ENCODE measurements around the gene AVPR1B.
"Not testable (repeated sequence)": the region's sequence is repeated elsewhere in the genome, so short reads cannot be mapped to it uniquely, and the experiment has no call there.

Gene AVPR1B

GRCh38 chr1:206080026-206080820 is 37.0 kb downstream of the AVPR1B start:
- no peak for DNase-seq

DNA sequence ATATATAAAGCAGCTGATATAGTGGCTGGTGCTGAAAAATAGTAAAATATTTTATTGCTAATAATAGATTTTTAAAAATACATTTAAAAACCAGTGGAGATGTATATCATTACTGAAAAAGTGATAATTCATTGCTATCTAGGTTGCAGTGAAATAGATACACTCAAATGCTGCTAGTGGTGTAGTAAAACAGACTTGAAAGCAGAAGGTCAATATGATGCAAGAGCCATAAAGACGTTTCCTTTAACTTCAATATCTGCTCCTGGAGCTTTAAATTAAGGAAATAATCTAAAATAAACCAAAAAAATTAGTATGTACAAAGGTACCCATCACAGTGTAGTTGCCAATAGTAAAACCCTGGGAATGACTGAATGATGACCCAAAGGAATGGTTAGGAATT is 38.1 kb downstream of the AVPR1B start:
- no peak for DNase-seq

DNA sequence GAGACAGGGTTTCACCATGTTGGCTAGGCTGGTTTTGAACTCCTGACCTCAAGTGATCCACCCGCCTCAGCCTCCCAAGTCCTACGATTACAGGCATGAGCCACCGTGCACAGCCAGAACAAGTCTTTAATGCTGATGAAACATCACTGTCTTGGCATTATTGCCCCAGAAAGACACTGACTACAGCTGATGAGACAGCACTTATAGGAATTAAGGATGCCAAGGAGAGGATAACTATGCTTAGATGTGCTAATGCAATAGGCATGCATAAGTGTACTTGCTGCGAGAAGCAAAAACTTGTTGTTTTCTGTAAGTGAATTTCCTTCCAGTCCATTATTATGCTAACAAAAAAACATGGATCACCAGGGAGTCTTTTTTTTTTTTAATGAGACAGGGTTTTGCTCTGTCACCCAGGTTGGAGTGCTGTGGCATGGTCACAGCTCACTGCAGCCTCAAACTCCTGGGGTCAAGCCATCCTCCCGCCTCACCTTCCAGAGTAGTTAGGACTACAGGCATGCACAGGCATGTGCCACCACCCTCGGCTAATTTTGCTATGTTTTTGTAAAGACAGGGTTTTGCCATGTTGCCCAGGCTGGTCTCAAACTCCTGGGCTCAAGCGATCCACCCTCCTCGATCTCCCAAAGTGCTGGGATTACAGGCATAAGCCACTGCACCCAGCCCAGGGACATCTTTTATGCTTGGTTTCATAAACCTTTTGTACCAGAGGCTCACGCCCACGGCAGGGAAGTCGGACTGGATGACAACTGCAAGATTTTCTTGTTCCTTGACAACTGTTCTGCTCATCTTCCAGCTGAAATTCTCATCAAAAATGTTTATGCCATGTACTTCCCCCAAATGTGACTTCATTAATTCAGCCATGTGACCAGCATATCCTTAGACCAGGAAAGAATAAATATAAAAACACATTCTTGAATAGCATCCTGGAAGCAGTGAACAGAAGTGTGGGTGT is 41.1 kb downstream of the AVPR1B start:
- no peak for DNase-seq

DNA sequence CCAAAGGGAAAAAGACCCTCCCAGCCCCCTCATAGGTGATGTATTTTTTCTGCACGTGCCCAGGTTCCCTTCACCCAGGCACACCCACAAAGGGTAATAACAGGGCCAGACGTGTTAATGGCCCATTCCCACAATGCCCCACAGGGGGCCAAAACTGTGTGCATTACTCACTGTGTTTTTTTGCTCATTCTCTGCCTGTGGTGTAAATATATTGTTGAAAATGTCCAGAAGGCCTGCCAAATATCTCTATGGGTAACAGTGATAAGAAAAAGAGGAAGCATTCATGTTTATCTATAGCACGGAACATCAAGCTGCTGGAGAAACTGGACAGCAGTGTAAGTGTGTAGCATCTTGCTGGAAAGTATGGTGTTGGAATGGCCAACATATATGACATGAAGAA is 42.3 kb downstream of the AVPR1B start:
- DNase-seq = no peak

DNA sequence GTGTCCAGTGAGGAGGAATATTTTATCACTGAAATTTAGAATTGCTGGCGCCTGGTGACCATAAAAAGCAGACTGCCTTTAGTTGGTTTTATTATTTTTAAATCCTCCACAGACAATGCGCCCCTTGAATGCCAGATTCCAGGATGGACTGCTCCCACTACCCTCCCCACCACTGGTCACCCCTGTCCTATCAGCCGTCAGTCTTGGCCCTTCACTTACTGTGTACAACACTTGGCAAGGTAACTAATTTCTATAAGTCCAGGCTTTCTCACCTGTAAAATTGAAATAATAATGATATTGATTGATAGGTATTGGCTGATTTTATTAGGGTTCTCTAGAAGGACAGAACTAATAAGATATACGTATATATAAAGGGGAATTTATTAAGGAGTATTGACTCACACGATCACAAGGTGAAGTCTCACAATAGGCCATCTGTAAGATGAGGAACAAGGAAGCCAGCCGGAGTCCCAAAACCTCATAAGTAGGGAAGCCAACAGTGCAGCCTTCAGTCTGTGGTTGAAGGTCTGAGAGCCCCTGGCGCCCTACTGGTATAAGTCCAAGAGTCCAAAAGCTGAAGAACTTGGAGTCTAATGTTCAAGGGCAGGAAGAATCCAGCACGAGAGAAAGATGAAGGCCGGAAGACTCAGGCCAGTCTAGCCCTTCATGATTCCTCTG is 46.4 kb downstream of the AVPR1B start:
- DNase-seq = no peak

- DNase-seq = no peak
These were observed 48.9 kb downstream of the AVPR1B start for GRCh38 chr1:206068314-206068713.

- no peak for DNase-seq
These were observed 49.5 kb downstream of the AVPR1B start for GRCh38 chr1:206067486-206068227.

- DNase-seq = peak; percentile 11
These were observed 50.6 kb downstream of the AVPR1B start for GRCh38 chr1:206066479-206067171.

- DNase-seq = no peak
These were observed 51.5 kb downstream of the AVPR1B start for GRCh38 chr1:206065547-206066145.

DNA sequence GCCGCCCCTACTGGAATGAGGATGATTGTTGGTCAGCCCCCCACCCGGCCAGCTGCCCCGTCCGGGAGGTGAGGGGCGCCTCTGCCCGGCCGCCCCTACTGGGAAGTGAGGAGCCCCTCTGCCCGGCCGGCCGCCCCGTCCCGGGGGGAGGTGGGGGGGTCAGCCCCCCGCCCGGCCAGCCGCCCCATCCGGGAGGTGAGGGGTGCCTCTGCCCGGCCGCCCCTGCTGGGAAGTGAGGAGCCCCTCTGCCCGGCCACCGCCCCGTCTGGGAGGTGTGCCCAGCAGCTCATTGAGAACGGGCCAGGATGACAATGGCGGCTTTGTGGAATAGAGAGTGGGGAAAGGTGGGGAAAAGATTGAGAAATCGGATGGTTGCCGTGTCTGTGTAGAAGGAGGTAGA is 52.7 kb downstream of the AVPR1B start:
- DNase-seq = not testable (repeated sequence)

GRCh38 chr1:206064001-206064400 is 53.2 kb downstream of the AVPR1B start:
- not testable (repeated sequence) for DNase-seq

- DNase-seq = no peak
These were observed 54.7 kb downstream of the AVPR1B start for GRCh38 chr1:206062464-206062863.

GRCh38 chr1:206060844-206061243 is 56.3 kb downstream of the AVPR1B start:
- DNase-seq = no peak
